Tibial artery (tissue), 4 donors: ENCODE data around the gene TCF4.

Source experiments
- DNase-seq, 2 donors: peaks; one replicate each; pipeline ENCODE4 v3.0.0-alpha.2; 2019
- H3K27ac ChIP-seq, 2 donors: fragments of 200-600 bp; sonication (generic) in 1 of 2; 1 replicate in 1 of 2; 2 replicates in 1 of 2; pipeline ENCODE4 v1.5.1; 2018 to 2019; ENCODE audit warnings: mild to moderate bottlenecking in 1 of 2
- H3K27me3 ChIP-seq, 2 donors: fragments of 200-600 bp; sonication (generic) in 1 of 2; one replicate each; pipeline versions ENCODE4 v1.5.1 to v1.6.0; 2016 to 2019
- H3K36me3 ChIP-seq, 3 donors: fragments of 200-600 bp; sonication (generic) in 2 of 3; one replicate each; pipeline ENCODE4 v1.5.1; 2016 to 2019; ENCODE audit warnings: mild to moderate bottlenecking in 2 of 3
- H3K4me1 ChIP-seq, 4 donors: fragments of 200-600 bp; sonication (generic) in 2 of 4; 1 replicate in 3 of 4; 2 replicates in 1 of 4; pipeline ENCODE4 v1.5.1; 2016 to 2019
- H3K4me3 ChIP-seq, 2 donors: fragments of 200-600 bp; sonication (generic) in 1 of 2; 1 replicate in 1 of 2; 2 replicates in 1 of 2; pipeline ENCODE4 v1.5.1; 2018 to 2019; ENCODE audit warnings: mild to moderate bottlenecking in 2 of 2
- H3K9me3 ChIP-seq, 3 donors: fragments of 200-600 bp; sonication (generic) in 1 of 3; one replicate each; pipeline ENCODE4 v1.5.1; 2016 to 2019
- intact Hi-C: fragments of 100-400 bp; cut with DNase I; formaldehyde crosslinking; loops from one replicate; pipeline ENCODE4 v1.15.0; 2023; ENCODE audit warnings: low total_unique reads
- TF ChIP-seq, protein P1 (sequence below), 2 experiments: fragments of 200-600 bp in 1 of 2; fragments of 450-650 bp in 1 of 2; IDR thresholded peaks; one replicate each; pipeline ENCODE4 v1.5.1; 2017 to 2019; ENCODE audit warnings: antibody characterized with exemption in 2 of 2, mild to moderate bottlenecking in 1 of 2, moderate library complexity in 1 of 2

TCF4 gene

GRCh38 chr18:55265984-55266383 is 322.0 kb downstream of the TCF4 start:
- Histone ChIP-seq H3K36me3 (peaks cover 23 to 39% (median 29%) of the 10 kb centered on the region in 3 donors), H3K4me3 (no peak overlapping the region)
- intact Hi-C loops = no loop called here

DNA sequence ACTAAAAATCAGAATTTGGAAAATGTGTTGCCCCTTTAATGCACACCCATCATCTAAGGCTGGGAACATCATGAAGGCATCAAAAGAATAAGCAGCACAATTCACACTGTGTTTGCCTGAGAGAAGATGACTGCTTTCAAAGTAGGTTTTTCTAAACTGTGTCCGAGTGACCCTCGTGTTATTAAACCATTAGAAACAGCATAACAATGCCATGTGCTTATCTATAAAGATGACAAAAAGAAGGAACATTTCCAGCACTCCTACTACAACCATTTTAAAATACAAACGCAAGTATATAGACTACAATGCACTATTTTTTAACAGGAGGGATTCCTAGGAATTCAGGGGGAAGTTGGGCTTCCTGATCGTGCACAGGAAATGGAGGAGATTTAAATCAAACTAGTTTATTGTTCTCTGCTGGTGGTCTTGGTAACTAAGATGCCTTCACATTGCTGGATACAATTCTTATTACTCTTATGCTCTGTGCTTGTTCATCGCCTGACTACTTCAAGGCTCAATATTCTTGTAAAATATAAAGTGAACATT is 322.8 kb downstream of the TCF4 start:
- Histone ChIP-seq H3K4me1 (peaks cover 0 to 14% (median 0%) of the 10 kb centered on the region in 4 donors), H3K27ac (no peak overlapping the region), H3K4me3 (no peak overlapping the region), H3K9me3 (no peaks in the 10 kb centered on the region), H3K36me3 (peaks cover 29 to 47% (median 34%) of the 10 kb centered on the region in 3 donors), H3K27me3 (no peaks in the 10 kb centered on the region)
- intact Hi-C loops = no loop called here
- TF ChIP-seq, protein P1, sequence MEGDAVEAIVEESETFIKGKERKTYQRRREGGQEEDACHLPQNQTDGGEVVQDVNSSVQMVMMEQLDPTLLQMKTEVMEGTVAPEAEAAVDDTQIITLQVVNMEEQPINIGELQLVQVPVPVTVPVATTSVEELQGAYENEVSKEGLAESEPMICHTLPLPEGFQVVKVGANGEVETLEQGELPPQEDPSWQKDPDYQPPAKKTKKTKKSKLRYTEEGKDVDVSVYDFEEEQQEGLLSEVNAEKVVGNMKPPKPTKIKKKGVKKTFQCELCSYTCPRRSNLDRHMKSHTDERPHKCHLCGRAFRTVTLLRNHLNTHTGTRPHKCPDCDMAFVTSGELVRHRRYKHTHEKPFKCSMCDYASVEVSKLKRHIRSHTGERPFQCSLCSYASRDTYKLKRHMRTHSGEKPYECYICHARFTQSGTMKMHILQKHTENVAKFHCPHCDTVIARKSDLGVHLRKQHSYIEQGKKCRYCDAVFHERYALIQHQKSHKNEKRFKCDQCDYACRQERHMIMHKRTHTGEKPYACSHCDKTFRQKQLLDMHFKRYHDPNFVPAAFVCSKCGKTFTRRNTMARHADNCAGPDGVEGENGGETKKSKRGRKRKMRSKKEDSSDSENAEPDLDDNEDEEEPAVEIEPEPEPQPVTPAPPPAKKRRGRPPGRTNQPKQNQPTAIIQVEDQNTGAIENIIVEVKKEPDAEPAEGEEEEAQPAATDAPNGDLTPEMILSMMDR (IDR thresholded peaks at IDR 0.05) = no peak
- DNase-seq = no peak

More at GRCh38 chr18:55265984-55266383, 322.0 kb downstream of the TCF4 start:
- TF ChIP-seq, protein P1 (IDR thresholded peaks at IDR 0.05) = no peak
- Histone ChIP-seq H3K27me3 (no peaks in the 10 kb centered on the region), H3K27ac (no peak overlapping the region), H3K9me3 (no peaks in the 10 kb centered on the region), H3K4me1 (peaks cover 0 to 14% (median 0%) of the 10 kb centered on the region in 4 donors)
- DNase-seq = no peak

- peaks cover 33 to 55% (median 36%) of the 10 kb centered on the region in 3 donors for H3K36me3 ChIP-seq
Observed at GRCh38 chr18:55264108-55264507, 323.9 kb downstream of the TCF4 start.

DNA sequence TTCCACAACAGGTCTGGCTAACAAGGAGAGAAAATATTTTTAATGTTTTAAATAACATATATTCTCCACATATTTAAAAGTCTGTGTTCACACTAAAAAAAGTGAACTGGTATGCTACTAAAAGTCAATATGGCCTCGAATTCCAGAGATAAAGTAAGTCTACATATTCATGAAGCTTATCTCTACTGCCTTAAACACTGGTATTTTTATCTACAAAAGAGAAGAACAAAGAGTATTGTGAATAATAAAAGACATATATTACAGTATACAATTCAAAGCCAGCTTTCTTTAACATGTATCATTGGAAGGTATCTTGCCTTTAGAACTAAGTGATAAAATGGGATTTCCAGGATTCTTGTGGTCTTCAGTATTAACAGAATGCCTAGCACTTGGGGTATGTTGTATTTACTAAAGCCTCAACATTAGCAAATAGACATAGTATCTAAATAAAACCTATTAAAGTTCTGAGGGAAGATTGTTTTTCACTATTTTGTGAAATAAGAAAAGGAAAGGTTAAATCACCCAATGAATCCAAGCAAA is 325.9 kb downstream of the TCF4 start:
- DNase-seq = no peak
- intact Hi-C loops = no loop called here
- TF ChIP-seq, protein P1 (IDR thresholded peaks at IDR 0.05) = no peak
- Histone ChIP-seq H3K36me3 (peaks cover 35 to 55% (median 41%) of the 10 kb centered on the region in 3 donors), H3K27me3 (no peaks in the 10 kb centered on the region), H3K4me1 (peaks cover 0 to 14% (median 0%) of the 10 kb centered on the region in 4 donors), H3K27ac (no peak overlapping the region), H3K9me3 (no peaks in the 10 kb centered on the region), H3K4me3 (no peak overlapping the region)

More at GRCh38 chr18:55264108-55264507, 323.9 kb downstream of the TCF4 start:
- Histone ChIP-seq H3K27ac (no peak overlapping the region), H3K27me3 (no peaks in the 10 kb centered on the region), H3K9me3 (no peaks in the 10 kb centered on the region), H3K4me3 (no peak overlapping the region), H3K4me1 (peaks cover 0 to 14% (median 0%) of the 10 kb centered on the region in 4 donors)
- TF ChIP-seq, protein P1 (IDR thresholded peaks at IDR 0.05) = no peak
- intact Hi-C loops = no loop called here
- DNase-seq = no peak

GRCh38 chr18:55261253-55261652 is 326.7 kb downstream of the TCF4 start:
- TF ChIP-seq, protein P1 (IDR thresholded peaks at IDR 0.05) = no peak
- intact Hi-C loops = no loop called here

More at GRCh38 chr18:55261253-55261652, 326.7 kb downstream of the TCF4 start:
- DNase-seq = no peak
- Histone ChIP-seq H3K36me3 (peaks cover 40 to 55% (median 43%) of the 10 kb centered on the region in 3 donors), H3K27me3 (no peaks in the 10 kb centered on the region), H3K27ac (no peak overlapping the region), H3K4me1 (peaks cover 0 to 14% (median 0%) of the 10 kb centered on the region in 4 donors), H3K9me3 (no peaks in the 10 kb centered on the region), H3K4me3 (no peak overlapping the region)
